ENCODE measurements around the gene RNF157.
A peak's percentile ranks its signal among the peaks of the same experiment; 100 is the strongest.

Gene RNF157

GRCh38 chr17:76267051-76267576 is 26.8 kb upstream of the RNF157 start:
- TF ChIP-seq CTCF (IDR thresholded peaks at IDR 0.05; ENCODE audit: unreplicated experiment in 3 of 3), result no peak
- no peaks in the 10 kb centered on the region for H3K27me3 Mint-ChIP-seq (ENCODE audit: low read depth)
- H3K27ac Mint-ChIP-seq, result peak overlapping the region; percentile 56 to 90 (median 77)
- peaks cover 47% of the 10 kb centered on the region for H3K4me1 Mint-ChIP-seq
- H3K4me3 Mint-ChIP-seq, result peak overlapping the region; percentile 87 to 92 (median 92)
- H3K36me3 Mint-ChIP-seq (ENCODE audit: low read depth), result peaks cover 12% of the 10 kb centered on the region
- no peaks in the 10 kb centered on the region for H3K9me3 Mint-ChIP-seq

DNA sequence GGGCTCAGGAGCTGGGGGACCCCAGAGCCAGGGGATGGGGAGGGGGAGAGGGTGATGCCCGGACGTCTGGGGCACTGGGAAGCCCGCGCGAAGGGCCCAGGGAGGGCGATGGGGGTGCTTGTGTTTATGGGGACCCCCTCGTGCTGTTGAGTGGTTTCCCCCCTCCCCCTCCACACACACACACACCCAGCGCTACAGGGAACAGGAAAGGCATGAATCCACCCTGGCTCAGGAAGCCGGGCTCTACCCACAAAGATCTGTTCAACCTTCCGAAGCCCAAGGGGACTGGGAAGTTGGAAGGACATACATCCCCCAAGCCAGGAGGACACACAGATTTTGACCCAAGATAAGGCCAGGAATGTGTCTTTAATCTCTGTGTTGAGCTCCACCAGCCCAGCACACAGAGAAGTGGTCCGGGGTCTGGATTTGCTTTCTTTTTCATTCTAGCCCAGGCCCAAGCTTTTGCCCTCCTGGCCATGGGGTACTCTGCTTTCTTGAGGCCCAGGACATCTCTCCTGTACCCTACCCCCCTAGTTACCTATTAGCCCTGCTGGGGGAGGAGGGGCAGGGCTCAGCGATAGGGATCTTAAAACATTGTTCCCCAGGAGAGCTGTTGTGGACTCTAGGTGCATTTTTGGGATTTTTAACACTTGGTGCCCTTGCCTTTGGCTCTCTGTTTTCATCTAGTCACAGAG is 26.1 kb upstream of the RNF157 start:
- Mint-ChIP-seq H3K36me3 (ENCODE audit: low read depth) (peaks cover 12% of the 10 kb centered on the region), H3K4me3 (peak overlapping the region; percentile 87 to 92 (median 92)), H3K4me1 (peaks cover 47% of the 10 kb centered on the region), H3K27me3 (ENCODE audit: low read depth) (no peaks in the 10 kb centered on the region), H3K9me3 (no peaks in the 10 kb centered on the region), H3K27ac (peak overlapping the region; percentile 56 to 90 (median 77))
- no peak for TF ChIP-seq CTCF (IDR thresholded peaks at IDR 0.05; ENCODE audit: unreplicated experiment in 3 of 3)

- peaks cover 12% of the 10 kb centered on the region for H3K36me3 Mint-ChIP-seq (ENCODE audit: low read depth)
- H3K9me3 Mint-ChIP-seq, result no peaks in the 10 kb centered on the region
- no peak for TF ChIP-seq CTCF (IDR thresholded peaks at IDR 0.05; ENCODE audit: unreplicated experiment in 3 of 3)
- H3K4me3 Mint-ChIP-seq, result peak overlapping the region; percentile 87 to 92 (median 92)
- no peaks in the 10 kb centered on the region for H3K27me3 Mint-ChIP-seq (ENCODE audit: low read depth)
- H3K27ac Mint-ChIP-seq, result peak overlapping the region in 1 of 3 experiments; percentile 90
- peaks cover 46% of the 10 kb centered on the region for H3K4me1 Mint-ChIP-seq
Measured at GRCh38 chr17:76265624-76266243, 25.4 kb upstream of the RNF157 start.

DNA sequence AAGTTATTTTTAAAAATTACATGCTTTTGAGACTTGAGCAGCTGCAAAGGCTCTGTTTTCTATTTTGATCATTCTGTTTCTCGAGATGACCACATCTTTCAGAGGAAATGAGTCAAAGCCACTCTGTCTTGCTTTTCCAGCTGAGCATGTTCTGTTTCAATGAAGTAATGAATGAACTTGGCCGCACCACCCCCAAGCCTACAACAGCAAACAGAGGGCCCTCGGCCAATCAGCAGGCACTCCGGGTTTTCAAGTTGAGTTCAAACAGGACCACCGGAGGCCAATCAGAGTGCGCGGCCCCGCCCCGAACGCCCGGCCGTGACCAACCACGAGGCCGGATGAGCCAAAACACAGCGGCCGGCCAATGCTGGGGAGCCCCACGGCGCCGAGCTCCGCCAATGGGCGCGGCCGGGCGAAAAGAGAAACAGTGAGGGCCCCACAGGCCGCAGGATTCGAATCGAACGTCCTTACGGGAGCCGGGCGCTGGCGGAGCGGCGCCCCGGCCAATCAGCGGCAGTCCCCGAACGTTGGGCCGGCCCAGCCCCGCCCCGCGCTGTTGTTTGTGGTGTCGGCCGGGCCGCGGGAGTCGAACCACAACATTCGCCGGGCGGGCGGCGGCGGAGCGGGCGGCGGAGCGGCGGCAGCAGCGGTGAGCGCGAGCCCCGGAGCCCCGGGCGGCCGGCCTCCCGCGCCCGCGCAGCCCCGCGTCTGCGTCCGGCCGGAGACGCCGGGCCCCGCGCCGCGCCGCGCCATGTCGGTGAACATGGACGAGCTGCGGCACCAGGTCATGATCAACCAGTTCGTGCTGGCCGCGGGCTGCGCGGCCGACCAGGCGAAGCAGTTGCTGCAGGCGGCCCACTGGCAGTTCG is 24.7 kb upstream of the RNF157 start, which contains the start of gene UBALD2:
Gene UBALD2 (plus strand): TSS at position 594 of the 869 bp plus-strand sequence. CDS start 158 bp downstream, at position 752.
- peaks cover 12% of the 10 kb centered on the region for H3K36me3 Mint-ChIP-seq (ENCODE audit: low read depth)
- no peak for TF ChIP-seq CTCF (IDR thresholded peaks at IDR 0.05; ENCODE audit: unreplicated experiment in 3 of 3)
- peak within 1 kb of the TSS; percentile 81 to 98 (median 94) for H3K27ac Mint-ChIP-seq
- H3K9me3 Mint-ChIP-seq, result no peaks in the 10 kb centered on the region
- no peaks in the 10 kb centered on the region for H3K27me3 Mint-ChIP-seq (ENCODE audit: low read depth)
- peaks cover 46% of the 10 kb centered on the region for H3K4me1 Mint-ChIP-seq
- peak within 1 kb of the TSS; percentile 87 to 92 (median 92) for H3K4me3 Mint-ChIP-seq

DNA sequence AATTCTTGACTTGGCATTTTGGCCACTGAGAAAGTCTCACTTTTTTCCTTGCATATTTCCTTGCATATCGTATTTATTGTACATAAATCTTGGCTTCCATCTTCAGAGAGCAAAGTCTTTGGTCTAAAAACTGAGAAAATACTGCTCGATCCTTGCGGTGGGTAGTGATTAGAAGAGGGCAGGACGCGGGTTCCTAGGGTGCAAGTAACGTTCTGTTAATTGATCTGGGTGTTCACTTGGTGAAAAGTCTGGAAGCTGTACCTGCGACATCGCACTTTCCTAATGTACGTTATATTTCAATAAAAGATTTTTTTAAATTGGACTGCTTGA is 24.1 kb upstream of the RNF157 start:
- H3K27ac Mint-ChIP-seq, result peak overlapping the region; percentile 81 to 98 (median 94)
- H3K27me3 Mint-ChIP-seq (ENCODE audit: low read depth), result no peaks in the 10 kb centered on the region
- no peak for TF ChIP-seq CTCF (IDR thresholded peaks at IDR 0.05; ENCODE audit: unreplicated experiment in 3 of 3)
- H3K9me3 Mint-ChIP-seq, result no peaks in the 10 kb centered on the region
- peaks cover 40% of the 10 kb centered on the region for H3K4me1 Mint-ChIP-seq
- peaks cover 11% of the 10 kb centered on the region for H3K36me3 Mint-ChIP-seq (ENCODE audit: low read depth)
- H3K4me3 Mint-ChIP-seq, result peak overlapping the region; percentile 77 to 88 (median 86)
